C4-2B (cell line): ENCODE measurements around the gene HSPA12A.

Source experiments
- H3K27ac ChIP-seq: fragments of 450-650 bp; 2 replicates; pipeline ENCODE4 v1.5.1; 2017
- ZFX ChIP-seq: fragments of 450-650 bp; IDR thresholded peaks from 2 replicates; pipeline ENCODE4 v1.6.1; 2017
- TF ChIP-seq, protein P1 (sequence below): fragments of 450-650 bp; conservative IDR thresholded peaks from 2 replicates; pipeline ENCODE4 v1.5.1; 2017; ENCODE audit warnings: mild to moderate bottlenecking

Gene HSPA12A

DNA sequence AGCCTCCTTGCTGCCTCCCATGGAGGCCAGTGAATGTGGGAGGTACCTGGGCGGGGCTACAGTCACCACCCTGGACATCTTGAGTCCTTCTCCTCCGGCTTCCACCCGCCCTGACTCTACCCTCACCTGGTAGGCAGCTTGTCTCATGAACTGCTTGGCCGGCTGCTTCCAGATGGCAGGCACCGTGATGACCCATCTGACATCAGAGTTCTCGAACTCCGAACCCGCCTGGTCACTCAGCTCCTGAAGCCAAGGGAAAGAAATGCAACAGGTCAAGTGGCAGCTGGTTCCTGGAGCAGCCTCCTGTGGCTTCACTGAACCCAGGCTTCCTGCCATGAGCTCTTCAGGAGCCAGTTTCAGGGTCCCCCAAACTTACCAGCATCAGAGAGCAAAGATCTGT is 50.1 kb downstream of the HSPA12A start:
- H3K27ac ChIP-seq, result no peak overlapping the region
- TF ChIP-seq ZFX, result no peak
- TF ChIP-seq, protein P1, sequence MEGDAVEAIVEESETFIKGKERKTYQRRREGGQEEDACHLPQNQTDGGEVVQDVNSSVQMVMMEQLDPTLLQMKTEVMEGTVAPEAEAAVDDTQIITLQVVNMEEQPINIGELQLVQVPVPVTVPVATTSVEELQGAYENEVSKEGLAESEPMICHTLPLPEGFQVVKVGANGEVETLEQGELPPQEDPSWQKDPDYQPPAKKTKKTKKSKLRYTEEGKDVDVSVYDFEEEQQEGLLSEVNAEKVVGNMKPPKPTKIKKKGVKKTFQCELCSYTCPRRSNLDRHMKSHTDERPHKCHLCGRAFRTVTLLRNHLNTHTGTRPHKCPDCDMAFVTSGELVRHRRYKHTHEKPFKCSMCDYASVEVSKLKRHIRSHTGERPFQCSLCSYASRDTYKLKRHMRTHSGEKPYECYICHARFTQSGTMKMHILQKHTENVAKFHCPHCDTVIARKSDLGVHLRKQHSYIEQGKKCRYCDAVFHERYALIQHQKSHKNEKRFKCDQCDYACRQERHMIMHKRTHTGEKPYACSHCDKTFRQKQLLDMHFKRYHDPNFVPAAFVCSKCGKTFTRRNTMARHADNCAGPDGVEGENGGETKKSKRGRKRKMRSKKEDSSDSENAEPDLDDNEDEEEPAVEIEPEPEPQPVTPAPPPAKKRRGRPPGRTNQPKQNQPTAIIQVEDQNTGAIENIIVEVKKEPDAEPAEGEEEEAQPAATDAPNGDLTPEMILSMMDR, result no peak

DNA sequence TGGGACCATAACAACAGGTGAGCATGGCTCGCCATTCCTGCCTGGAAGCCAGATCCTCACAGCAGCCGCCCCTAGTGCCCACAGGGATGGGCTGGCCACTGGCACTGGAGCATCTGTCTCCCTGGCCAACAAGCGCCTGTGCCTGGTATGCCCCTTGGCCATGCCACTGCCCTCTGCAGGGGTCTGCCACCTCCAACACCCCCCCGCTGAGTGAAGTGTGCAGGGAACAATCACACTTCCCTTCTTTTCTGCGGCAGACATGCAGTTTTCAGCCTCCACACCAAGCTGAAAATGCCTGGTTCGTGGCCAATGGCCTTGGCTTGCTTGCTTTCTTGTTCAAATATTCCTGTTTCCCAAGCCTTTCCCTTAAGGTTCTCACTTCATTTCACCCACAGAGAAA is 50.7 kb downstream of the HSPA12A start:
- H3K27ac ChIP-seq, result no peak overlapping the region
- TF ChIP-seq ZFX, result no peak
- TF ChIP-seq, protein P1, result no peak

DNA sequence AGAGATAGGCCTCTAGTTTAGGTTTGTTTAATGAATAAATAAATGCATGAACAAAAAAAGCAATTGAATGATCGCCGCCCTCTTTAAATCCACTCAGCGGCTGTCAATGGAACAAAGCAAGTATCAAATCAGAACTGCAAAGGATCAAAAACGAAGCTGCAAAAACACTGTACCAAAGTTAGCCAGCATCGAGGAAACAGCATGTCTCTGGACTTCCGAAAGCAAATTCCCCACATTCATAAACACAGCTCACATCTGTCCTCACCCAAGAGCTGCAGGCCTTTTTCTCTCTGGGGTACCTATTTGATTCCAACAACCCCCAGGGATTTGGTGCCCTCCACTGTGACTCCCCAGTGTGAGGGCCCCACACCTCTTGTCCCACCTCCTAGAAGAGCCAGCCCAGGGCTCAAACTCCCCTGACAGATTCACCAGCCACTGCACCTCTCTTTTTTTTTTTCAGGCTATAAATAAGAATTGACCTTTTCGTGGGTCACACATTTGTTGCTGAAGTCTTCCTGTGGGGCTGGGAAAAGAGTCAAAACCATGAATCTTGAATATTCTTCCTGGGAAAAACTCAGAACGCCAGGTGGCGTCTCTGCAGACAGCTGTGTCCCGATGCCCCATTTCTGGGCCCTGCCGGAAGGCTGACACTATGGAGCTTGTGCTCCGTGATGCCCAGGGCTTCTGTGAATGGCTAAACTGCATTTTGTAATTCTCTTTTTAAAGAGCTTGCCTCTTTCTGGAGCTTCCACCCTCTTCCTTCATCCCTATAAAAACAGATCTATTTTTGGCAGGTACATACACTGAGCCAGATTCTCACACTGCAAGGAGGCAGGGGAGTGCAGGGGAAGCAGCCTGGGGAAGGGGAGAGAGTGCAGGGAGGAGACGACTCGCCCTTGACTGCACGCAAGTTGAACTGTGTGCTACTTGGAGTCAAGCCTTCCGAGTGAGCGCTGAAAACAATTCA is 51.7 kb downstream of the HSPA12A start:
- no peak for TF ChIP-seq ZFX
- TF ChIP-seq, protein P1, result no peak; the same call in 1 of the 2 replicates
- no peak overlapping the region for H3K27ac ChIP-seq

DNA sequence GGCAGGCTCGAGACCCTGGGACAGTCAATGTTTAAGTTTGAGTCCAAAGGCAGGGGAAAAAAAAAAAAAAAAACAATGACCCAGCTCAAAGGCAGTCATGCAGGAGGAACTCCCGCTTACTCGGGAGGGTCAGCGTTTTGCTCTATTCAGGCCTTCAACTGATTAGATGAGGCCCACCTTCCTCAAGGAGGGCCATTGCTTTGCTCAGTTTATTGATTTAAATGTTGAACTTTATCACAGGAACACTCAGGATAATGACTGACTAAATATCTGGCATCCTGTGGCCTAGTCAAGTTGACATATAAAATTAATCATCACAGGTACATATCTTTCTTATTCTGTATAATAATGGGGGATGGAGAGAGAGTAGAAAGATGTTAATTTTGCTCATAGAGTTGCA is 52.6 kb downstream of the HSPA12A start:
- TF ChIP-seq, protein P1, result no peak
- TF ChIP-seq ZFX, result no peak
- H3K27ac ChIP-seq, result no peak overlapping the region

DNA sequence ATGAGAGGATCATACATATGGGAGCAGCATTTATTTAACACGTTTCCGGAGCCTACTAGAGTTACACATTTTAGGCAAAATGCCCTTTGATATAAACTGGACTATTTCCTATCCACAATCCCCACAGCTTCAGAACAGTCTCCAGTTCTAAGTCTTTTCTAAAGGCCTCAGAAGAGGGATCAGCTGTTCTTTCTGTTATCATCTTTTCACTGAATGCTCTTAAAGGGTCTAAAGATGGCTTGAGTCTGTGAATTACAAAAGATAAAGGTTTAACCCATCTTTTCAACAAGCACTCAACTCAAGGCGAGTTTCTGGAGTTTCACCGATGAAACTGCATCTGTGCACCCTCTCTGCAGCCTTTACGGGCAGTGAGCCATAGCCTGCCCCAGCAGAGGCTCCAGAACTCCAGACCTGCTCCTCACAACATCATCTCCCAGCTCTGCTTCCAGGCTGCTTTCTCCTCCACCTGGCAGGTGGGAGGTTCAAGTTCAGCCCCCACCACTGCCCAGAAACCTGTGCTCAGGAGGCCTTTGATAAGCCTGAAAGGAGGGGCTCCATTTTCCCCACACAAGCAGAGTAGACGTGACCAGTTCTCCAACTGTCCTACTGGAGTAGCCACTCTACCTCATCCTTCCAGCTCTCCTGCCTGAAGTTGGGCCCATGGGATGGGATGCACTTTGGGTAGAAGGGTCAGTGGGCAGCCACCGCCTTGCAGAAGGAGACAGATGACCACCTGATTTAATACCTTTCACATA is 53.4 kb downstream of the HSPA12A start:
- no peak overlapping the region for H3K27ac ChIP-seq
- TF ChIP-seq, protein P1, result no peak
- no peak for TF ChIP-seq ZFX

DNA sequence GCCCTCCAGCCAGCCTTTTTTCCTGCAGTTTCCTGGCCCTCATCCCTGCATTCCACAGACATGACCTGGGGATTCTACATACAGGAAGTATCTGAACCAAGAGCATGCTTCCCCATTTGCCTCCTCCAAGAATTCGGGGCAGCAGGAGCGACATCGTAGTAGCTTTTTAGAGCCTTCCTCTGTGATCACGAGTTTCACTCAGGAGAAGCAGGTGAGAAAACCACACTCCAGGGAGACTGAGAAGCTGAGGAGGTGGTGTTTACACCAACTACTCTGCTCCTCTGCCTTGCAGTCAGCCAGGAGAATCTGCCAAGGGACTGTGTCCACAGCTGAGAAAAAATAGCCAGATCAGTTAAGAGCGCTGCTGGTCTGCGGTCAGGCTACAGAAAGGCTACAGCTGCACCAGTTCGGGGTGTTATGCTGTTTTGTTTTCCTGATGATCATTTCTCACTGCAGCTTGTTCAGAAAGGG is 54.1 kb downstream of the HSPA12A start:
- TF ChIP-seq, protein P1, result no peak
- no peak for TF ChIP-seq ZFX
- no peak overlapping the region for H3K27ac ChIP-seq

DNA sequence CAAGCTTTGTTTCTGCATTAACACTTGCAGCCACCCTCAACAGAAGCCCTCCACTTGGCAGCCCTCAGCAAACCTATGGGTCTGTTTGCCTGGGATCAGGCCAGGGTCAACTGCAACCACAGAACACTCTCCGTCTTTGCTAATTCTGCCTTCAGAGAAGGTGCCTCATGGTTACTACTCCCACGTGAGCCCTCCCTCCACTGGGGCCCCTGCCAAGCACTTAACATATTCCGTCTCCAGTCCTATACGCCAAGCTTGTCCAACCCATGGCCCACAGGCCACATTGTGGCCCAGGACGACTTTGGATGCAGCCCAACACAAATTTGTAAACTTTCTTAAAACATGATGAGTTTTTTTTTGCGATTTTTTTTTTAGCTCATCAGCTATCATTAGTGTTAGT is 54.7 kb downstream of the HSPA12A start:
- no peak overlapping the region for H3K27ac ChIP-seq
- no peak for TF ChIP-seq ZFX
- TF ChIP-seq, protein P1, result no peak
